DMS153 (cell line): ENCODE data around the gene STAT5B.

ENCODE experiments used
- DNase-seq: peaks from one replicate; lab custom pipeline; 2025; lab: John Stamatoyannopoulos, UW

The STAT5B gene

GRCh38 chr17:42178817-42179216 is 97.4 kb downstream of the STAT5B start:
- DNase-seq: no peak

- no peak for DNase-seq
Measured at GRCh38 chr17:42177684-42178083, 98.5 kb downstream of the STAT5B start.

- no peak for DNase-seq
Measured at GRCh38 chr17:42174126-42174783, 101.9 kb downstream of the STAT5B start.

GRCh38 chr17:42171831-42172230 is 104.4 kb downstream of the STAT5B start:
- DNase-seq: no peak

GRCh38 chr17:42169351-42169750 is 106.8 kb downstream of the STAT5B start:
- DNase-seq: no peak

GRCh38 chr17:42167807-42168206 is 108.4 kb downstream of the STAT5B start:
- no peak for DNase-seq

- DNase-seq: no peak
Measured at GRCh38 chr17:42166196-42166763, 109.9 kb downstream of the STAT5B start.

- no peak for DNase-seq
Measured at GRCh38 chr17:42165751-42166150, 110.4 kb downstream of the STAT5B start.

GRCh38 chr17:42163696-42164407 is 112.3 kb downstream of the STAT5B start:
- DNase-seq: no peak

GRCh38 chr17:42163113-42163512 is 113.1 kb downstream of the STAT5B start:
- no peak for DNase-seq

GRCh38 chr17:42160531-42160910 is 115.7 kb downstream of the STAT5B start:
- DNase-seq: no peak

- DNase-seq: no peak
Measured at GRCh38 chr17:42159796-42160530, 116.2 kb downstream of the STAT5B start.

- DNase-seq: no peak
Measured at GRCh38 chr17:42155614-42156045, 120.6 kb downstream of the STAT5B start.

- DNase-seq: no peak
Measured at GRCh38 chr17:42153919-42154742, 122.1 kb downstream of the STAT5B start.
